22Rv1 (cell line): ENCODE measurements around the gene LDLRAD2.

Experiments
- ZFX ChIP-seq: fragments of 450-650 bp; IDR thresholded peaks from 2 replicates; pipeline ENCODE4 v1.6.1; 2017; ENCODE audit warnings: antibody characterized with exemption, borderline replicate concordance
- TF ChIP-seq, protein P1 (sequence below): fragments of 450-650 bp; IDR thresholded peaks from 2 replicates; pipeline ENCODE4 v1.5.1; 2017; ENCODE audit warnings: mild to moderate bottlenecking

DNA sequence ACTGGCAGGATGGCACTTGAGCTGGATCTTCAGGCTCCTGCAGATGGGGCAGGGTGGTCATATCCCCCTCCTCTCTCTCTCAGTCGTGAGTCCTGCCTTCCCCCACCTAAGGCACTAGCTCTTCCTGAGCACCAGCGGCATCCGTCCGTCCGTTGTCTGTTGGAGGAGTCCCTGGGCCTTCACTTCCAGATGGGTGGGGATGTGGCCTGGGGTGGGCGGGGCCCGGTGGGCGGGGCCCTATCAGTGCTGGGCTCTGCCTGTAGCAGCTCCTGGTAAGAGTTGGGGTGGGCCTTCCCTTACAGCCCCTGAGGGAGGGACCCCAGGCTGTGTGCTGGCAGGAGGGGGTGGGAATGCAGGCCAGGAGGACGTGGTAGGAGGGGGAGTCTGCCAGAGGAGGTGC lies 10.3 kb downstream of the LDLRAD2 start:
- TF ChIP-seq, protein P1, sequence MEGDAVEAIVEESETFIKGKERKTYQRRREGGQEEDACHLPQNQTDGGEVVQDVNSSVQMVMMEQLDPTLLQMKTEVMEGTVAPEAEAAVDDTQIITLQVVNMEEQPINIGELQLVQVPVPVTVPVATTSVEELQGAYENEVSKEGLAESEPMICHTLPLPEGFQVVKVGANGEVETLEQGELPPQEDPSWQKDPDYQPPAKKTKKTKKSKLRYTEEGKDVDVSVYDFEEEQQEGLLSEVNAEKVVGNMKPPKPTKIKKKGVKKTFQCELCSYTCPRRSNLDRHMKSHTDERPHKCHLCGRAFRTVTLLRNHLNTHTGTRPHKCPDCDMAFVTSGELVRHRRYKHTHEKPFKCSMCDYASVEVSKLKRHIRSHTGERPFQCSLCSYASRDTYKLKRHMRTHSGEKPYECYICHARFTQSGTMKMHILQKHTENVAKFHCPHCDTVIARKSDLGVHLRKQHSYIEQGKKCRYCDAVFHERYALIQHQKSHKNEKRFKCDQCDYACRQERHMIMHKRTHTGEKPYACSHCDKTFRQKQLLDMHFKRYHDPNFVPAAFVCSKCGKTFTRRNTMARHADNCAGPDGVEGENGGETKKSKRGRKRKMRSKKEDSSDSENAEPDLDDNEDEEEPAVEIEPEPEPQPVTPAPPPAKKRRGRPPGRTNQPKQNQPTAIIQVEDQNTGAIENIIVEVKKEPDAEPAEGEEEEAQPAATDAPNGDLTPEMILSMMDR, result no peak
- no peak for TF ChIP-seq ZFX
